ENCODE results near the gene PCBP3.
A peak's percentile ranks its signal among the peaks of the same experiment; 100 is the strongest.

The PCBP3 gene

GRCh38 chr21:45877171-45877438 lies 233.6 kb downstream of the PCBP3 start:
- no peak for DNase-seq (ENCODE audit: low read depth in 1 of 2, low spot score in 1 of 2)
- TF ChIP-seq SPI1 (IDR thresholded peaks at IDR 0.05; ENCODE audit: borderline replicate concordance, low read depth) = no peak
- no peak for TF ChIP-seq GABPA (IDR thresholded peaks at IDR 0.05; ENCODE audit: low read depth)
- TF ChIP-seq CTCF (IDR thresholded peaks at IDR 0.05; ENCODE audit: insufficient read depth, low read length) = no peak
- Histone ChIP-seq H3K27me3 (ENCODE audit: insufficient read depth, poor library complexity, severe bottlenecking) (peaks cover 6% of the 10 kb centered on the region), H3K4me3 (replicated peaks; ENCODE audit: insufficient read depth, low read length) (no peak overlapping the region), H3K27ac (replicated peaks) (no peak overlapping the region)

- Histone ChIP-seq H3K27ac (replicated peaks) (no peak overlapping the region), H3K27me3 (ENCODE audit: insufficient read depth, poor library complexity, severe bottlenecking) (peaks cover 6% of the 10 kb centered on the region), H3K4me3 (replicated peaks; ENCODE audit: insufficient read depth, low read length) (no peak overlapping the region)
- DNase-seq (ENCODE audit: low read depth in 1 of 2, low spot score in 1 of 2) = no peak
- no peak for TF ChIP-seq POLR2AphosphoS5 (IDR thresholded peaks at IDR 0.05; ENCODE audit: low read depth)
- TF ChIP-seq CTCF (IDR thresholded peaks at IDR 0.05; ENCODE audit: insufficient read depth, low read length) = no peak
- no peak for TF ChIP-seq SPI1 (IDR thresholded peaks at IDR 0.05; ENCODE audit: borderline replicate concordance, low read depth)
Measured at GRCh38 chr21:45877821-45878469, 234.4 kb downstream of the PCBP3 start.

- TF ChIP-seq CTCF (IDR thresholded peaks at IDR 0.05; ENCODE audit: insufficient read depth, low read length) (peak; percentile 67), GABPA (IDR thresholded peaks at IDR 0.05; ENCODE audit: low read depth) (no peak)
- peaks cover 3% of the 10 kb centered on the region for H3K27me3 ChIP-seq (ENCODE audit: insufficient read depth, poor library complexity, severe bottlenecking)
- no peak overlapping the region for H3K4me3 ChIP-seq (replicated peaks; ENCODE audit: insufficient read depth, low read length)
- DNase-seq (ENCODE audit: low read depth in 1 of 2, low spot score in 1 of 2) = peak in 1 of 2 experiments; percentile 76
- no peak overlapping the region for H3K27ac ChIP-seq (replicated peaks)
Measured at GRCh38 chr21:45880097-45881068, 236.9 kb downstream of the PCBP3 start.

GRCh38 chr21:45882645-45883044 lies 239.1 kb downstream of the PCBP3 start:
- Histone ChIP-seq H3K27ac (replicated peaks) (no peak overlapping the region), H3K4me3 (replicated peaks; ENCODE audit: insufficient read depth, low read length) (no peak overlapping the region), H3K27me3 (ENCODE audit: insufficient read depth, poor library complexity, severe bottlenecking) (no peaks in the 10 kb centered on the region)
- DNase-seq (ENCODE audit: low read depth in 1 of 2, low spot score in 1 of 2) = no peak
- no peak for TF ChIP-seq GABPA (IDR thresholded peaks at IDR 0.05; ENCODE audit: low read depth)
- no peak for TF ChIP-seq CTCF (IDR thresholded peaks at IDR 0.05; ENCODE audit: insufficient read depth, low read length)
- no peak for TF ChIP-seq SPI1 (IDR thresholded peaks at IDR 0.05; ENCODE audit: borderline replicate concordance, low read depth)
- TF ChIP-seq POLR2AphosphoS5 (IDR thresholded peaks at IDR 0.05; ENCODE audit: low read depth) = no peak
- no peak for TF ChIP-seq REST (IDR thresholded peaks at IDR 0.05; ENCODE audit: insufficient replicate concordance, low read depth)
